Chondrocyte (in vitro differentiated cells): Measurements from ENCODE around the gene MAP4K5. TPM values are rescaled to one million over a fixed set of nuclear protein-coding genes. Genes with fewer than 3 reads are reported as not detected.

Experiments used
- DNase-seq: peaks from one replicate; pipeline ENCODE4 v3.0.0; 2021; ENCODE audit warnings: mixed read lengths, low spot score
- H3K27ac Mint-ChIP-seq: one replicate; pipeline ENCODE4 v1.8.0; 2021; ENCODE audit warnings: mild to moderate bottlenecking, moderate library complexity, mixed read lengths; ENCODE audit not compliant: unreplicated experiment
- H3K27me3 Mint-ChIP-seq: 2 replicates; pipeline ENCODE4 v1.8.0; 2021; ENCODE audit warnings: low read depth, mixed read lengths
- H3K36me3 Mint-ChIP-seq: 2 replicates; pipeline ENCODE4 v1.8.0; 2021; ENCODE audit warnings: low read depth, mixed read lengths
- H3K4me1 Mint-ChIP-seq: 2 replicates; pipeline ENCODE4 v1.8.0; 2021; ENCODE audit warnings: low read depth, mild to moderate bottlenecking, mixed read lengths
- H3K4me3 Mint-ChIP-seq: one replicate; pipeline ENCODE4 v1.8.0; 2021; ENCODE audit warnings: mild to moderate bottlenecking, moderate library complexity, mixed read lengths; ENCODE audit not compliant: unreplicated experiment
- H3K9me3 Mint-ChIP-seq: 2 replicates; pipeline ENCODE4 v1.8.0; 2021; ENCODE audit warnings: low read depth, mixed read lengths
- total RNA-seq: library from RNA; stranded (reverse); gene quantifications from 3 replicates; pipeline ENCODE4 v1.2.1, GENCODE V29; 2021
- TF ChIP-seq, protein P1 (sequence below): fragments of 200-600 bp; sonication (generic); IDR thresholded peaks from 2 replicates; pipeline ENCODE4 v1.5.0; 2021; ENCODE audit warnings: antibody characterized with exemption, mild to moderate bottlenecking, moderate library complexity

Gene MAP4K5
- total RNA-seq, 1 donor from 2014 or later = 103 TPM

DNA sequence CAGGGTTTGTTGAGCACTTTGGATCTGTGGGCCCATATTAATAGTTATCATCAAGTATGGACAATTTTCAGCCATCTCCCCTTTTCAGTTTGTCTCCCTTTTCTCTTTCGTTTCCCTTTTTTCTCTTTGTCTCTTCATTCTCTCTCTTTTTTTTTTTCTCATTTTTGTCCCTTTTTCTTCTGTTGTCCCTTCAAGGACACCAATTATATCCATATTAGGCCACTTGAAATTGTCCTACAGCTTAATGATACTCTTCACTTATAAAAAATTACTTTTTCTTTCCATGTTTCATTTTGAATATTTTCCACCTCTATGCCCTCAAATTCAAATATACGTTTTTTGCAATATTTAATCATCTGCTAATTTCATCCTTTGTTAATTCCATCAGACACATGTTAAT, 53.3 kb downstream of the MAP4K5 start:
- H3K27me3 Mint-ChIP-seq = no peaks in the 10 kb centered on the region
- TF ChIP-seq, protein P1, sequence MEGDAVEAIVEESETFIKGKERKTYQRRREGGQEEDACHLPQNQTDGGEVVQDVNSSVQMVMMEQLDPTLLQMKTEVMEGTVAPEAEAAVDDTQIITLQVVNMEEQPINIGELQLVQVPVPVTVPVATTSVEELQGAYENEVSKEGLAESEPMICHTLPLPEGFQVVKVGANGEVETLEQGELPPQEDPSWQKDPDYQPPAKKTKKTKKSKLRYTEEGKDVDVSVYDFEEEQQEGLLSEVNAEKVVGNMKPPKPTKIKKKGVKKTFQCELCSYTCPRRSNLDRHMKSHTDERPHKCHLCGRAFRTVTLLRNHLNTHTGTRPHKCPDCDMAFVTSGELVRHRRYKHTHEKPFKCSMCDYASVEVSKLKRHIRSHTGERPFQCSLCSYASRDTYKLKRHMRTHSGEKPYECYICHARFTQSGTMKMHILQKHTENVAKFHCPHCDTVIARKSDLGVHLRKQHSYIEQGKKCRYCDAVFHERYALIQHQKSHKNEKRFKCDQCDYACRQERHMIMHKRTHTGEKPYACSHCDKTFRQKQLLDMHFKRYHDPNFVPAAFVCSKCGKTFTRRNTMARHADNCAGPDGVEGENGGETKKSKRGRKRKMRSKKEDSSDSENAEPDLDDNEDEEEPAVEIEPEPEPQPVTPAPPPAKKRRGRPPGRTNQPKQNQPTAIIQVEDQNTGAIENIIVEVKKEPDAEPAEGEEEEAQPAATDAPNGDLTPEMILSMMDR = no peak
- DNase-seq = no peak
- no peak overlapping the region for H3K4me3 Mint-ChIP-seq
- no peaks in the 10 kb centered on the region for H3K4me1 Mint-ChIP-seq
- peaks cover 12% of the 10 kb centered on the region for H3K9me3 Mint-ChIP-seq
- no peak overlapping the region for H3K27ac Mint-ChIP-seq
- peaks cover 30% of the 10 kb centered on the region for H3K36me3 Mint-ChIP-seq

DNA sequence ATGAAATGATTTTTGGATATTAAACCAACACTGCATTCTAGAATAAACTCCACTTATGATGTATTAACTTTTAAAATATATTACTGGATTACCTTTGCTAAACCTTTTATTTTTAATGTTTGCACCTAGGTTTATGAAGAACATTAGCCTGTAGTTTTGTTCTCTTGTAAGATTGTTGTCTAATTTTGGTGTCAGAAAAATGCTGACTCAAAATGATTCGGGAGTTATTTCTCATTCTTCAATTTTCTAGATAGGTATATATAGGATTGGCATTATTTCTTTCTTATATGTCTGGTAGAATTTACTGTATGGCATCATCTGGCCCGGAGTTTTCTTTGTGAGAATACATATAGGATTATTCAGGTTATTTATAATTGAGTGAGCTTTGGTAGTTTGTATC, 54.6 kb downstream of the MAP4K5 start:
- no peaks in the 10 kb centered on the region for H3K27me3 Mint-ChIP-seq
- TF ChIP-seq, protein P1 = no peak
- H3K4me1 Mint-ChIP-seq = no peaks in the 10 kb centered on the region
- peaks cover 12% of the 10 kb centered on the region for H3K9me3 Mint-ChIP-seq
- no peak for DNase-seq
- no peak overlapping the region for H3K27ac Mint-ChIP-seq
- peaks cover 35% of the 10 kb centered on the region for H3K36me3 Mint-ChIP-seq
- H3K4me3 Mint-ChIP-seq = no peak overlapping the region

DNA sequence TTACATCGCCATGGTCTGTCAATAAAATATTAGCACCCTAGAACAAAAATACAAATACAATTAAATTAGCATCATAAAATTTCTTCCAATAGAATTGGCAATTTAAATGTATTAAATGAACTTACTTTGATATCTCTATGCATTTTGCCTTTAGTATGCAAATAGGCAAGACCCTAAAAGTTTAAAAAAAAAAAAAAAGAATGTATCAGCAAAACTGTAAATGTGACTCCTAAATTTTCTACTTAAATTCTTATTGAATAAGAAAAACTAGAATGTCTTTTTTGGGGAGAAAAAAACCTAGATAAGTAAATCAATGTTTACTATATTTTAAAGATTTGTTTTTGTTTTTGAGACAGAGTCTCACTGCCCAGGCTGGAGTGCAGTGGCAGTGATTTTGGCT, 56.2 kb downstream of the MAP4K5 start:
- H3K4me3 Mint-ChIP-seq = no peak overlapping the region
- TF ChIP-seq, protein P1 = no peak
- H3K4me1 Mint-ChIP-seq = no peaks in the 10 kb centered on the region
- H3K27me3 Mint-ChIP-seq = no peaks in the 10 kb centered on the region
- peaks cover 24% of the 10 kb centered on the region for H3K9me3 Mint-ChIP-seq
- H3K36me3 Mint-ChIP-seq = peaks cover 50% of the 10 kb centered on the region
- DNase-seq = no peak
- no peak overlapping the region for H3K27ac Mint-ChIP-seq

DNA sequence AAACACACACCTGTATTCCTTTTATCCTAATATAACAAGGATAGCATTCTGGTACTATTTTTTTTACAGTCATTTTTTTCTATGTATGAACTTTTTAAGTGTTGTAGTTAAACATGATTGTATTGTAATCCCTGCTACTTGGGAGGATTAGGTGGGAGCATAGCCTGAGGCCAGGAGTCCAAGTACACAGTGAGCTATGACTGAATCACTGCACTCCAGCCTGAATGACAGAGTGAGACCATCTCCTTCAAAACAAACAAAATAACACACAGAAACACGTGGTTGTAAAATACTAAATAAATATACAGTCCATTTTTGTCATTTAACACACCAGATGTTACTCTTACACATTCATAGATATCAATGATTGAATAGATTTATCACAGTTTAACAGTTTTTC, 56.9 kb downstream of the MAP4K5 start:
- no peak for DNase-seq
- peaks cover 55% of the 10 kb centered on the region for H3K36me3 Mint-ChIP-seq
- peaks cover 31% of the 10 kb centered on the region for H3K9me3 Mint-ChIP-seq

DNA sequence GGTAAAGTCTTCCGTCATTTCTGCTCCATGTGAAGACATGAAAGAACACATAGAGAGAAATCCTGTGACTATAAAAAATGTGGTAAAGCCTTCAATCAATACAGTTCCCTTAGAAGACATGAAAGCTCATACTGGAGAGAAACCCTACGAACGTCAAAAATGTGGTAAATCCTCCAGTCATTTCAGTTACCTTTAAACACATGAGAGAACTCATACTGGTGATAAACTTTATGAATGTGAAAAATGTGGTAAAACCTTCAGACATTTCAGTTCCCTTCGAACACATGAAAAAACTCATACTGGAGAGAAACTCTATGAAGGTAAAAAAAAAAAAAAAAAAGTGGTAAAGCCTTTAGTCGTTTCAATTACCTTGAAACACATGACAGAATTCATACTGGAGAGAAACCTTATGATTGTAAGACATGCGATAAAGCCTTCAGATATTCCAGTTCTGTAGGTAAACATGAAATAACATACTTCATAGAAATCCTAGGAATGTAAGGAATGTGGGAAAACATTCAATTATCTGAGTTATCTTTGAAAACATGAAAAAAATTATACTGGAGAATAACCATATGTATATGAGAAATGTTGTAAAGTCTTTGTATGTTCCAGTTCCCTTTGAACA, 60.4 kb downstream of the MAP4K5 start:
- H3K9me3 Mint-ChIP-seq = peaks cover 25% of the 10 kb centered on the region
- H3K27me3 Mint-ChIP-seq = no peaks in the 10 kb centered on the region
- H3K4me3 Mint-ChIP-seq = no peak overlapping the region
- no peaks in the 10 kb centered on the region for H3K4me1 Mint-ChIP-seq
- no peak overlapping the region for H3K27ac Mint-ChIP-seq
- DNase-seq = no peak
- H3K36me3 Mint-ChIP-seq = peaks cover 58% of the 10 kb centered on the region
- TF ChIP-seq, protein P1 = no peak

More for the DNA sequence above, 56.9 kb downstream of the MAP4K5 start:
- TF ChIP-seq, protein P1 = no peak
- Mint-ChIP-seq H3K4me1 (no peaks in the 10 kb centered on the region), H3K4me3 (no peak overlapping the region), H3K27ac (no peak overlapping the region), H3K27me3 (no peaks in the 10 kb centered on the region)
